Uterus (tissue), 2 donors: ENCODE measurements around the gene PABPC1L2B.
"Not testable (repeated sequence)": the region's sequence is repeated elsewhere in the genome, so short reads cannot be mapped to it uniquely, and the experiment has no call there.

Experiments used
- POLR2A ChIP-seq, 2 donors: fragments of 450-650 bp; IDR thresholded peaks; one replicate each; pipeline ENCODE4 v1.6.1; 2016; ENCODE audit warnings: antibody characterized with exemption in 2 of 2, mild to moderate bottlenecking in 1 of 2, moderate library complexity in 1 of 2
- TF ChIP-seq, protein P1 (sequence below), 4 experiments: fragments of 200-600 bp in 2 of 4; fragments of 450-650 bp in 2 of 4; sonication (generic) in 2 of 4; IDR thresholded peaks; one replicate each; pipeline ENCODE4 v1.5.1; 2016 to 2019; ENCODE audit warnings: antibody characterized with exemption in 4 of 4, mild to moderate bottlenecking in 2 of 4, moderate library complexity in 1 of 4

DNA sequence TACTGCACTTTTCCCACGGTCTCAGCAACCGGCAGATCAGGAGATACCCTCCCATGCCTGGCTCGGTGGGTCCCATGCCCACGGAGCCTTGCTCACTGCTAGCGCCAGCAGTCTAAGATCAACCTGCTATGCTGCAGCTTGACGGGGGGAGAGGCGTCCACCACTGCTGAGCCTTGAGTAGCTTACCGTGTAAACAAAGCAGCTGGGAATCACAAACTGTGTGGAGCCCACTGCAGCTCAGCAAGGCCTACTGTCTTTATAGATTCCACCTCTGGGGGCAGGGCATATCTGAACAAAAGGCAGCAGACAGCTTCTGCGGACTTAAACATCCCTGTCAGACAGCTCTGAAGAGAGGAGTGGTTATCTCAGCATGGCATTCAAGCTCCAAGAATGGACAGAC is 42.8 kb upstream of the PABPC1L2B start:
- TF ChIP-seq, protein P1, sequence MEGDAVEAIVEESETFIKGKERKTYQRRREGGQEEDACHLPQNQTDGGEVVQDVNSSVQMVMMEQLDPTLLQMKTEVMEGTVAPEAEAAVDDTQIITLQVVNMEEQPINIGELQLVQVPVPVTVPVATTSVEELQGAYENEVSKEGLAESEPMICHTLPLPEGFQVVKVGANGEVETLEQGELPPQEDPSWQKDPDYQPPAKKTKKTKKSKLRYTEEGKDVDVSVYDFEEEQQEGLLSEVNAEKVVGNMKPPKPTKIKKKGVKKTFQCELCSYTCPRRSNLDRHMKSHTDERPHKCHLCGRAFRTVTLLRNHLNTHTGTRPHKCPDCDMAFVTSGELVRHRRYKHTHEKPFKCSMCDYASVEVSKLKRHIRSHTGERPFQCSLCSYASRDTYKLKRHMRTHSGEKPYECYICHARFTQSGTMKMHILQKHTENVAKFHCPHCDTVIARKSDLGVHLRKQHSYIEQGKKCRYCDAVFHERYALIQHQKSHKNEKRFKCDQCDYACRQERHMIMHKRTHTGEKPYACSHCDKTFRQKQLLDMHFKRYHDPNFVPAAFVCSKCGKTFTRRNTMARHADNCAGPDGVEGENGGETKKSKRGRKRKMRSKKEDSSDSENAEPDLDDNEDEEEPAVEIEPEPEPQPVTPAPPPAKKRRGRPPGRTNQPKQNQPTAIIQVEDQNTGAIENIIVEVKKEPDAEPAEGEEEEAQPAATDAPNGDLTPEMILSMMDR (IDR thresholded peaks at IDR 0.05), result not testable (repeated sequence)
- TF ChIP-seq POLR2A (IDR thresholded peaks at IDR 0.05), result not testable (repeated sequence)
